GM12872 (cell line): ENCODE measurements around the gene ADAMTS17.

Source experiments
- CTCF ChIP-seq: IDR thresholded peaks from 3 replicates; pipeline ENCODE4 v1.5.1; 2011; ENCODE audit warnings: low read depth, mild to moderate bottlenecking, low read length, moderate library complexity; ENCODE audit not compliant: insufficient read depth

The ADAMTS17 gene

GRCh38 chr15:100314809-100315400 lies 26.9 kb downstream of the ADAMTS17 start:
- TF ChIP-seq CTCF = no peak

GRCh38 chr15:100311833-100312476 lies 29.8 kb downstream of the ADAMTS17 start:
- no peak for TF ChIP-seq CTCF

- TF ChIP-seq CTCF = no peak
These were observed 30.6 kb downstream of the ADAMTS17 start for GRCh38 chr15:100311154-100311625.

- no peak for TF ChIP-seq CTCF
These were observed 31.1 kb downstream of the ADAMTS17 start for GRCh38 chr15:100310513-100311153.

GRCh38 chr15:100310041-100310405 lies 31.8 kb downstream of the ADAMTS17 start:
- no peak for TF ChIP-seq CTCF

GRCh38 chr15:100309109-100310040 lies 32.4 kb downstream of the ADAMTS17 start:
- no peak for TF ChIP-seq CTCF

GRCh38 chr15:100308608-100309007 lies 33.2 kb downstream of the ADAMTS17 start:
- TF ChIP-seq CTCF = no peak
